Esophagus squamous epithelium (tissue), 4 donors: ENCODE measurements around the gene TNKS2.

Experiments used
- CTCF ChIP-seq, 6 experiments: fragments of 450-650 bp in 4 of 6; fragments of 200-600 bp in 2 of 6; sonication (generic) in 2 of 6; IDR thresholded peaks; one replicate each; pipeline ENCODE4 v1.5.1; 2016 to 2019; ENCODE audit warnings: antibody characterized with exemption in 6 of 6, mild to moderate bottlenecking in 4 of 6, moderate library complexity in 4 of 6
- POLR2A ChIP-seq, 4 donors: fragments of 450-650 bp; IDR thresholded peaks; one replicate each; pipeline ENCODE4 v1.6.1; 2017; ENCODE audit warnings: antibody characterized with exemption in 4 of 4, mild to moderate bottlenecking in 4 of 4, moderate library complexity in 3 of 4

DNA sequence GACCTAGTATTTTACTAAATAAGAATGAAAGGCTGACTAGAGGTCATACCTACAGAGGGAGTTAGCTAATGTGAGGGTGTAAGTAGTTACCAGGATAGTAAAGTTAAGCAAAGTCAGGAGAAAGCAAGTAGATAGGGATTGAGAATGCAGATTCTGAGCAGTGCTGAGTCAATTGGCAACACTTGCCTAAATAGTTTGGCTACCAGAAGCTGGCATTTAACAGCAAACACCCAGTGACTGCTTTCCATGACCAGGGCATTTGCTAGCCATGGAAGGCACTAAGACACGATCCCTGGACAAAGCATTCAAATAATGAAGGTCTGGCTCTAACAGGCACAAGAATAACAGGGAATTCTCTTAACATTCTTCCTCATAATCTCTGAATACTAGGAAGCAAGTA is 25.9 kb downstream of the TNKS2 start:
- TF ChIP-seq CTCF (IDR thresholded peaks at IDR 0.05) (no peak), POLR2A (IDR thresholded peaks at IDR 0.05) (no peak)
